Measurements from ENCODE around the gene APBB2.
A peak's percentile ranks its signal among the peaks of the same experiment; 100 is the strongest.
"Not testable (repeated sequence)": the region's sequence is repeated elsewhere in the genome, so short reads cannot be mapped to it uniquely, and the experiment has no call there.

APBB2 gene

DNA sequence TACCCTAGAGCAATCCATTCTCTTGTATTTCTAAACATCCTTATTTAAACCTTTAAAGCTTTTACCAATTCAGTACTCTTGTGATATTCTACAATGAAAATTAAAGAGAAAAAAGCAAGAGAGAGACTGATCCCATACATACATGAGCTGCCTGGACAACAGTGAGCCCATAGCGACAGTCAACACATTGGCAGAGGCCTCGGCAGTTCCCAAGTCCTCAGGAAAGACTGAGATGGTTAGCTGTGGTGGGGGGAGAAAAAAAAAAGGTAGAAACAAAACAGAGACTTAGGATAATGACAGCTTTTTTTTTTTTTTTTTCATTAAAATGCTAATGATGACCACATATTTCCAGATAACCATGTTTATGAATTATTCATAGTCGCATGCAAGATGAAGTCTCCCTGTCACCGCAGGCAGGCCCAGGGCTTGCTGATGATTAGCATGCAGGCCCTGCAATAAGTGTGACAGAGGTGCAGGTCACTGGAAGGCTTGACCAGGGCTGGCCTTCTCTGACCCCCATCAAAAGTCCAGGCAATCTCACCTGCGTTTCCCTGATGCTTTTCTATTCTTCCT is 148.8 kb downstream of the APBB2 start:
- DNase-seq (ENCODE audit: low read depth in 1 of 2, low spot score in 1 of 2), result no peak
- in situ Hi-C loops (cut with HindIII; ENCODE audit: low pct_unique_long_range_greater_than_20kb, low sequenced_read_pairs), result no loop called here
- TF ChIP-seq JUND (IDR thresholded peaks at IDR 0.05; ENCODE audit: low read depth), result no peak

- DNase-seq (ENCODE audit: low read depth in 1 of 2, low spot score in 1 of 2), result no peak
- in situ Hi-C loops (cut with HindIII; ENCODE audit: low pct_unique_long_range_greater_than_20kb, low sequenced_read_pairs), result no loop called here
- TF ChIP-seq JUND (IDR thresholded peaks at IDR 0.05; ENCODE audit: low read depth), result no peak
These were observed 149.4 kb downstream of the APBB2 start for GRCh38 chr4:41064953-41065352.

- DNase-seq (ENCODE audit: low read depth in 1 of 2, low spot score in 1 of 2), result no peak
- in situ Hi-C loops (cut with HindIII; ENCODE audit: low pct_unique_long_range_greater_than_20kb, low sequenced_read_pairs), result no loop called here
- TF ChIP-seq JUND (IDR thresholded peaks at IDR 0.05; ENCODE audit: low read depth), result no peak
These were observed 152.7 kb downstream of the APBB2 start for GRCh38 chr4:41061482-41062185.

GRCh38 chr4:41060352-41061334 is 153.7 kb downstream of the APBB2 start:
- in situ Hi-C loops (cut with HindIII; ENCODE audit: low pct_unique_long_range_greater_than_20kb, low sequenced_read_pairs), result no loop called here
- no peak for DNase-seq (ENCODE audit: low read depth in 1 of 2, low spot score in 1 of 2)
- TF ChIP-seq JUND (IDR thresholded peaks at IDR 0.05; ENCODE audit: low read depth), result no peak

DNA sequence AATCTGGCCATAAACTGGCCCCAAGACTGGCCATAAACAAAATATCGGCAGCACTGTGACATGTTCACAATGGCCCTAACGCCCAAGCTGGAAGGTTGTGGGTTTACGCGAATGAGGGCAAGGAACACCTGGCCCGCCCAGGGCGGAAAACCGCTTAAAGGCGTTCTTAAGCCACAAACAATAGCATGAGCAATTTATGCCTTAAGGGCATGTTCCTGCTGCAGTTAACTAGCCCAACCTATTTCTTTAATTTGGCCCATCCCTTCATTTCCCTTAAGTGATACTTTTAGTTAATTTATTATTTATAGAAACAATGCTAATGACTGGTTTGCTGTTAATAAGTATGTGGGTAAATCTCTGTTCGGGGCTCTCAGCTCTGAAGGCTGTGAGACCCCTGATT is 154.9 kb downstream of the APBB2 start:
- in situ Hi-C loops (cut with HindIII; ENCODE audit: low pct_unique_long_range_greater_than_20kb, low sequenced_read_pairs); DNase-seq (ENCODE audit: low read depth in 1 of 2, low spot score in 1 of 2): not testable (repeated sequence)

DNA sequence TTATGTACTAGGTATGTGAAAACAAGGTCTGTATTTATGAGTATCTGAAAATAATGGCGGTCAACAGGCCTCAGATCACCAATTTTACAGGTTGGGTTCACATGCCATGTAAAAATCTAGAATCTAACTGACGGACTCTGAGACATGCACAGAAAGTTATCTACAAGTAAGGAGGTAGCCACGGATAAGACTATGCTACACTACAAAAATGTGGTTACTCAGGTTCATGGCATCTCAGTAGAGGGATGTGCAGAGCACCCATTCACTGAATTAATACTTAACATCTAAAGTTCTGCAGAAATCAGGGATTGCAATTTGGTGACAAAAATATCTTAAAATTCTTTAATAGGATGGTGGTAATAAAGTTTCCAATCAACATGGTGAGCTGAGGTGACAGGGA is 155.9 kb downstream of the APBB2 start:
- DNase-seq (ENCODE audit: low read depth in 1 of 2, low spot score in 1 of 2), result no peak
- in situ Hi-C loops (cut with HindIII; ENCODE audit: low pct_unique_long_range_greater_than_20kb, low sequenced_read_pairs), result no loop called here

DNA sequence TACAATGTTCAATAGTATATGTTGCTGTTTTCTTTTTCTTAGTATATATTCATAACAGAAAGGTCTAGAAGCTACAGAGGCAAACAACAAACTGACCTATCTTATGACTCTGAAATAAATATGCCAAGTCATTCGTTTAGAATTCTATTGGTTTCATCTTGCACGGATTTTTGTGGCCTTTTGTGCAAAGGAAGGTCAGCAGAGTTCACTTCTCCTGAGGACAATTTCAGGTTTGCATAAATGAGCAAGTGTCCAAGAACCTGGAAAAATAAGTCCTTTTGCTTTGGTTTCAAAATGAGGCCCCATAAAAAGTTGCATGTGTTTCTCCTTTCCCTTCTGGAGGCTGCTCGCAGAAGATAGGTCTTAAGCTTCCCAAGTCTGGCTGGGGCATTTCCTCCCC is 156.9 kb downstream of the APBB2 start:
- no peak for DNase-seq (ENCODE audit: low read depth in 1 of 2, low spot score in 1 of 2)
- TF ChIP-seq JUND (IDR thresholded peaks at IDR 0.05; ENCODE audit: low read depth), result no peak
- in situ Hi-C loops (cut with HindIII; ENCODE audit: low pct_unique_long_range_greater_than_20kb, low sequenced_read_pairs), result no loop called here

More for the DNA sequence above, 155.9 kb downstream of the APBB2 start:
- TF ChIP-seq JUND (IDR thresholded peaks at IDR 0.05; ENCODE audit: low read depth), result no peak

DNA sequence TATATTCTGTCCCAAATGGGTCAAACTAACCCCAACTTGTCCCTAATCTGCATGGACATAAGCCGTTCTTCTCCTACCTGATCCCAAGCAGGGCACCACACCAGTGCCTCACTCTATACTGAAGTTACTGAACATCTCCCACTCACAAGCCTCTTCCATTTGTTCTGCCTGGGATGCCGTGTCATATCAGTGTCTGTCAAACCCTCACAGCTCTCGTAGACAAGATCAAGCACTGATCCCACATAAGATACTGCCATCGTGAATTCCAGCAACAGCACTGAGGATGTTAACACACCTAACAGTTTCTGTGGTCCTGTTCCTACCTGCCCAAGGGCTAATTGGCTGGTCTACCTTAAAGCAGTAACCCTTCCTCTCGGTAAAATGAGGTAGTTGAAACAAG is 162.1 kb downstream of the APBB2 start:
- TF ChIP-seq JUND (IDR thresholded peaks at IDR 0.05; ENCODE audit: low read depth), result no peak
- no peak for DNase-seq (ENCODE audit: low read depth in 1 of 2, low spot score in 1 of 2)
- in situ Hi-C loops (cut with HindIII; ENCODE audit: low pct_unique_long_range_greater_than_20kb, low sequenced_read_pairs), result no loop called here

DNA sequence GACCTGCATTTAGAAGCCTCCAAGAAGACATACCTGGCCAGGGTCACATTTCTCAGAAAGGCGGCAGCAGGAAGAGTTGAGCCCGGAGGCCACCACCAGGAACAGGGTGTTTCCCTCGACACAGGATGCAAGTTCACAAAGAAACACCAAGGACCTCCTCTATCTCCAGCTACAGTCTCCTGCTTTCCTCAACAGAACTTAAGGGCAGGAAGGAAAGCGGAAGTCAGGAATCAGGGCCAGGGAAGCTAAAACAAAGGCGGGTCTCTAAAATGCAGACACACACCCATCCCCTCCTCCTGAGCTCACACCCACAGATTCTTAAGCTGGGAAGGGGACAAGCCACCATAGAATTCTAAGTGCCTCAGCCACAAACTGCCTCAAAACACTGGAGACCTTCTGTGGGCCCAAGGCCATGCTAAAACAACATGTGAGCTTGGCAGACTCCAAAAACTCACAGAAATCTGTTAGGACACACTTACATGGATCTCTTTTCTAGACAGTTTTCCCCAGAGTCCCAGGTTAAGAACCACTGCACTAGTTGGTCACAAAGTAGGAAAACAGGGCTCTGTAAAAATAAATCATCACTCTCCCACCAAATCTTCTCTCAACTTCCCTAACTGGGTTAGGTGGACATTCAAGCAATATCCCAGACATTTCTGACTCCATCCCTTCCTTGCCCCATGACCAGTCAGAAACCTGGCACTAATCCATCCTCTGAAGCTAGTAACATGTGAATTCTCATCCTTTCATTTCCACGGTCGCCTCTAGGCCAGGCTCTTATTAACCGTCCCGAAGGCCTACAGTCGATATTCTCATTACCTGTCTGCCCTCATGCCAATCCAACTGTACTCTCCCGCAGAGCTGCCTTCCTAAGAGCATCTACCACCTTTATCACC is 163.2 kb downstream of the APBB2 start:
- in situ Hi-C loops (cut with HindIII; ENCODE audit: low pct_unique_long_range_greater_than_20kb, low sequenced_read_pairs), result no loop called here
- peak; percentile 36 to 38 for DNase-seq (ENCODE audit: low read depth in 1 of 2, low spot score in 1 of 2)
- no peak for TF ChIP-seq JUND (IDR thresholded peaks at IDR 0.05; ENCODE audit: low read depth)

DNA sequence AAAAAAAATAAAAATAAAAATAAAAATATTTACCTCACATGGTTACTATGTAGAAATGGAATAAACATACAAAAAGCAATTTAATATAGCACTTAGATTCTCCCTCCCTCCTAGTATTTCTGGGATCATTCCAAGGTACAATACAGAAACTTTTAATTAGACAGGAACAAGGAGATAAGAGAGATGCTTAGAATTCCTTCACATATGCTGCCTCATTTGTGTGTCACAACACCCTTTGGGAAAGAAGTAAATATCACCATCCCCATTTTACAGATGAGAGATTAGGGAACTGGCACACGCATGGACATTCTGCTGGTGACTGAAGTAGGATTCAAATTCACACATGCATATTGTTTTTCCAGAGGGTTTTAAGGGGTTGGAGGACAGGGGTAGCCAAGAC is 164.2 kb downstream of the APBB2 start:
- in situ Hi-C loops (cut with HindIII; ENCODE audit: low pct_unique_long_range_greater_than_20kb, low sequenced_read_pairs), result no loop called here
- DNase-seq (ENCODE audit: low read depth in 1 of 2, low spot score in 1 of 2), result peak in 1 of 2 experiments; percentile 61
- no peak; the same call in 1 of the 2 replicates for TF ChIP-seq JUND (IDR thresholded peaks at IDR 0.05; ENCODE audit: low read depth)

DNA sequence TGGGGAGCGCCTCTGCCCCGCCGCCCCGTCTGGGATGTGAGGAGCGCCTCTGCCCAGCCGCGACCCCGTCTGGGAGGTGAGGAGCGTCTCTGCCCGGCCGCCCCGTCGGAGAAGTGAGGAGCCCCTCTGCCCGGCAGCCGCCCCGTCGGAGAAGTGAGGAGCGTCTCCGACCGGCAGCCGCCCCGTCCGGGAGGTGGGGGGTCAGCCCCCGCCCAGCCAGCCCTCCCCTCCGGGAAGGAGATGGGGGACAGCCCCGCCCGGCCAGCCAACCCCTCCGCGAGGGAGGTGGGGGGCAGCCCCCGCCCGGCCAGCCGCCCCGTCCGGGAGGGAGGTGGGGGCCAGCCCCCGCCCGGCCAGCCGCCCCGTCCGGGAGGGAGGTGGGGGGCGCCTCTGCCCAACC is 165.2 kb downstream of the APBB2 start:
- DNase-seq (ENCODE audit: low read depth in 1 of 2, low spot score in 1 of 2); in situ Hi-C loops (cut with HindIII; ENCODE audit: low pct_unique_long_range_greater_than_20kb, low sequenced_read_pairs): not testable (repeated sequence)

DNA sequence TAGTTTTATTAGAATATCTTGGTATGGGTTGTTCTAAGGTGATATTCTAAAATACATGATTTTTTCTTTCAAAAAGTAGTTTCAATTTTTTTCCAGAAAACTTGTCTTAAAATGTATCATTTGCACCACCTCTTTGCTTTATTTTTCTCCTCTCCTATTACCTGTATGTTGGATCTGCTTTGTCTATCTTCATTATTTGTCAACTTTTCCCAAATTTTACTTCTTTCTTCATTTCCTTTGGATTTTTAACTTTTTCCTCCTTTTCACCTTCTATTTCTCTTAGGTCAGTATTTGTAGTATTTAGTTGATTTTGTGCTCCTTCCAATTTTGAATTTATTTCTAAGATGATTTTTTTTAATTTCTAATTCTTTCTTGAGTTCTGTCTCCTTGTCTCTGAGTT is 169.6 kb downstream of the APBB2 start:
- no peak for TF ChIP-seq JUND (IDR thresholded peaks at IDR 0.05; ENCODE audit: low read depth)
- no peak for DNase-seq (ENCODE audit: low read depth in 1 of 2, low spot score in 1 of 2)
- in situ Hi-C loops (cut with HindIII; ENCODE audit: low pct_unique_long_range_greater_than_20kb, low sequenced_read_pairs), result no loop called here

All from T47D (cell line).